GM23338 (cell line): ENCODE data around the gene HSD17B2. TPM values are rescaled to one million over a fixed set of nuclear protein-coding genes. Genes with fewer than 3 reads are reported as not detected.

Source experiments
- ATAC-seq: fragments of 200-7000 bp; cut with Tn5 transposase; 3 replicates; pipeline ENCODE4 v1.9.1; 2020
- DNase-seq: peaks from one replicate; pipeline ENCODE4 v3.0.0-alpha.2; 2015; ENCODE audit warnings: low spot score
- H2AFZ ChIP-seq: fragments of 200-600 bp; sonication (generic); 2 replicates; pipeline ENCODE4 v1.8.0; 2016; ENCODE audit warnings: antibody characterized with exemption, mild to moderate bottlenecking, moderate library complexity
- H3F3A ChIP-seq: fragments of 200-600 bp; sonication (generic); replicated peaks from 2 replicates; pipeline ENCODE4 v1.8.0; 2017; ENCODE audit warnings: antibody characterized with exemption, mixed run types, low read depth
- H3K27ac ChIP-seq: fragments of 200-600 bp; sonication (generic); 2 replicates; pipeline ENCODE4 v1.6.1; 2016; ENCODE audit warnings: low read depth
- H3K27me3 ChIP-seq: fragments of 200-600 bp; sonication (generic); 2 replicates; pipeline ENCODE4 v1.8.0; 2016; ENCODE audit warnings: mild to moderate bottlenecking, mixed run types, moderate library complexity; ENCODE audit not compliant: insufficient read depth
- H3K36me3 ChIP-seq: fragments of 200-600 bp; sonication (generic); 2 replicates; pipeline ENCODE4 v1.8.0; 2016; ENCODE audit warnings: mild to moderate bottlenecking; ENCODE audit not compliant: insufficient read depth
- H3K4me1 ChIP-seq: fragments of 200-600 bp; sonication (generic); 2 replicates; pipeline ENCODE4 v1.8.0; 2016; ENCODE audit warnings: mild to moderate bottlenecking, moderate library complexity; ENCODE audit not compliant: insufficient read depth
- H3K4me2 ChIP-seq: fragments of 200-600 bp; sonication (generic); 2 replicates; pipeline ENCODE4 v1.7.1; 2017; ENCODE audit warnings: mixed run types
- H3K4me3 ChIP-seq: fragments of 200-600 bp; sonication (generic); 2 replicates; pipeline ENCODE4 v1.6.1; 2016; ENCODE audit warnings: mixed run types
- H3K79me2 ChIP-seq: fragments of 200-600 bp; sonication (generic); replicated peaks from 2 replicates; pipeline ENCODE4 v1.8.0; 2017; ENCODE audit warnings: mild to moderate bottlenecking; ENCODE audit not compliant: insufficient read depth
- H3K9me2 ChIP-seq: fragments of 200-600 bp; sonication (generic); 2 replicates; pipeline ENCODE4 v1.8.0; 2017; ENCODE audit not compliant: insufficient read depth
- H4K20me1 ChIP-seq: fragments of 200-600 bp; sonication (generic); replicated peaks from 2 replicates; pipeline ENCODE4 v1.8.0; 2017; ENCODE audit warnings: mild to moderate bottlenecking; ENCODE audit not compliant: insufficient read depth
- H3K27ac Mint-ChIP-seq: 2 replicates; pipeline ENCODE4 v1.8.0; 2020; ENCODE audit warnings: inconsistent platforms, mild to moderate bottlenecking, moderate library complexity, mixed read lengths
- H3K27me3 Mint-ChIP-seq: 3 replicates; pipeline ENCODE4 v1.8.0; 2022; ENCODE audit warnings: low read depth, mild to moderate bottlenecking, moderate library complexity, mixed read lengths, inconsistent platforms; ENCODE audit not compliant: insufficient read depth, poor library complexity
- H3K36me3 Mint-ChIP-seq: 3 replicates; pipeline ENCODE4 v1.8.0; 2021; ENCODE audit warnings: low read depth, mild to moderate bottlenecking, inconsistent platforms, moderate library complexity, mixed read lengths
- H3K4me1 Mint-ChIP-seq: 3 replicates; pipeline ENCODE4 v1.8.0; 2020; ENCODE audit warnings: mild to moderate bottlenecking, inconsistent platforms, mixed read lengths
- H3K4me3 Mint-ChIP-seq: 3 replicates; pipeline ENCODE4 v1.8.0; 2021; ENCODE audit warnings: moderate library complexity, mild to moderate bottlenecking, inconsistent platforms, mixed read lengths
- H3K9me3 Mint-ChIP-seq: 3 replicates; pipeline ENCODE4 v1.8.0; 2020; ENCODE audit warnings: moderate library complexity, mild to moderate bottlenecking, inconsistent platforms, mixed read lengths
- CREB1 ChIP-seq: fragments of 250-450 bp; sonication (Bioruptor Pico); IDR thresholded peaks from 2 replicates; pipeline ENCODE4 v1.5.0; 2020; ENCODE audit warnings: low read depth, mild to moderate bottlenecking, moderate library complexity
- CTCF ChIP-seq, 2 experiments: fragments of 200-600 bp in 1 of 2; sonication (generic) in 1 of 2; conservative IDR thresholded peaks; 2 replicates each; pipeline versions ENCODE4 v1.5.1 to v1.6.1; 2016 to 2017; ENCODE audit warnings: antibody characterized with exemption in 2 of 2, low read depth in 2 of 2, mild to moderate bottlenecking in 2 of 2, moderate library complexity in 1 of 2
- ETS1 ChIP-seq: IDR thresholded peaks from 2 replicates; pipeline ENCODE4 v1.6.1; 2016; ENCODE audit warnings: antibody characterized with exemption
- EZH2 ChIP-seq: fragments of 200-600 bp; sonication (generic); IDR thresholded peaks from one replicate; pipeline ENCODE4 v1.8.0; 2017; ENCODE audit warnings: antibody characterized with exemption, mild to moderate bottlenecking, low read depth; ENCODE audit not compliant: unreplicated experiment
- EZH2phosphoT487 ChIP-seq: fragments of 200-600 bp; sonication (generic); IDR thresholded peaks from one replicate; pipeline ENCODE4 v1.8.1; 2018; ENCODE audit warnings: antibody characterized with exemption; ENCODE audit not compliant: unreplicated experiment
- JUNB ChIP-seq: IDR thresholded peaks from one replicate; pipeline ENCODE4 v1.6.1; 2016; ENCODE audit warnings: antibody characterized with exemption; ENCODE audit not compliant: unreplicated experiment
- NANOG ChIP-seq: IDR thresholded peaks from 2 replicates; pipeline ENCODE4 v1.6.1; 2016; ENCODE audit warnings: antibody characterized with exemption, borderline replicate concordance
- POLR2AphosphoS5 ChIP-seq: IDR thresholded peaks from 2 replicates; pipeline ENCODE4 v1.6.1; 2016; ENCODE audit warnings: antibody characterized with exemption, low read depth
- REST ChIP-seq: IDR thresholded peaks from one replicate; pipeline ENCODE4 v1.6.1; 2018; ENCODE audit warnings: antibody characterized with exemption; ENCODE audit not compliant: unreplicated experiment
- STAT1 ChIP-seq: IDR thresholded peaks from one replicate; pipeline ENCODE4 v1.6.1; 2016; ENCODE audit warnings: antibody characterized with exemption; ENCODE audit not compliant: unreplicated experiment
- ZNF114 ChIP-seq: fragments of 250-450 bp; sonication (Bioruptor Pico); IDR thresholded peaks from 2 replicates; pipeline ENCODE4 v1.5.0; 2020; ENCODE audit warnings: mild to moderate bottlenecking, moderate library complexity
- ZNF331 ChIP-seq: fragments of 250-450 bp; sonication (Bioruptor Pico); IDR thresholded peaks from 2 replicates; pipeline ENCODE4 v1.5.0; 2020; ENCODE audit warnings: low read depth, mild to moderate bottlenecking, moderate library complexity
- ZNF462 ChIP-seq: fragments of 250-450 bp; sonication (Bioruptor Pico); IDR thresholded peaks from 2 replicates; pipeline ENCODE4 v1.5.0; 2020; ENCODE audit warnings: mild to moderate bottlenecking, moderate library complexity
- polyA plus RNA-seq: library from polyadenylated mRNA; unstranded; fragments of >200 nt; fragmentation: Nextera tagmentation; extraction: Ambion mirVana; gene quantifications from 2 replicates; pipeline ENCODE4 v1.2.1, GENCODE V29; 2016
- total RNA-seq: library from RNA; depleted of rRNA; stranded (reverse); fragments of >200 nt; shearing (Covaris generic); gene quantifications from 2 replicates; pipeline ENCODE4 v1.2.3, GENCODE V29; 2014

HSD17B2 gene
- total and polyA plus RNA-seq, 2 experiments from 2014 or later = 0.29 TPM; not detected in 1

- Histone ChIP-seq H3K4me2 (no peak overlapping the region), H3F3A (no peaks in the 10 kb centered on the region), H3K79me2 (no peaks in the 10 kb centered on the region), H3K36me3 (no peaks in the 10 kb centered on the region), H3K27me3 (no peaks in the 10 kb centered on the region), H3K27ac (no peak overlapping the region), H3K4me3 (no peak overlapping the region), H4K20me1 (no peaks in the 10 kb centered on the region), H3K9me2 (0 out of 2 replicates have a peak, but pooled peaks cover 2% of the 10 kb centered on the region), H2AFZ (no peak overlapping the region), H3K4me1 (no peaks in the 10 kb centered on the region)
- DNase-seq = no peak
- no peaks in the 10 kb centered on the region for H3K4me1 Mint-ChIP-seq
- H3K4me3 Mint-ChIP-seq = no peak overlapping the region
- no peaks in the 10 kb centered on the region for H3K36me3 Mint-ChIP-seq
- TF ChIP-seq NANOG (no peak), ZNF331 (CRISPR knock-in tag) (no peak), ZNF462 (CRISPR knock-in tag) (no peak), REST (no peak), STAT1 (no peak), ETS1 (no peak), POLR2AphosphoS5 (no peak), CTCF (conservative IDR thresholded peaks at IDR 0.05; ENCODE audit: low read depth in 2 of 2) (no peak), CREB1 (CRISPR knock-in tag) (no peak), ZNF114 (CRISPR knock-in tag) (no peak), JUNB (no peak), EZH2 (no peak), EZH2phosphoT487 (no peak)
- peaks cover 2% of the 10 kb centered on the region for H3K27me3 Mint-ChIP-seq
- ATAC-seq = no peak
- no peaks in the 10 kb centered on the region for H3K9me3 Mint-ChIP-seq
- H3K27ac Mint-ChIP-seq = no peak overlapping the region
Measured at GRCh38 chr16:82023206-82023605, 11.8 kb upstream of the HSD17B2 start.
